Activated CD4-positive, alpha-beta T cell treated with anti-CD3 and anti-CD28 coated beads, Interleukin-2, amount 50 U/mL, for 1 hour (primary cell): Measurements from ENCODE around the gene KLHL36.

Experiments used
- DNase-seq: peaks from one replicate; pipeline ENCODE4 v3.0.0-alpha.2; 2020

The KLHL36 gene

GRCh38 chr16:84648595-84649510 lies 542 bp downstream of the KLHL36 start:
- peak; percentile 35 for DNase-seq

GRCh38 chr16:84649511-84649861 lies 1.2 kb downstream of the KLHL36 start:
- no peak for DNase-seq

- DNase-seq: no peak
Measured at GRCh38 chr16:84650062-84650991, 2.0 kb downstream of the KLHL36 start.

GRCh38 chr16:84652566-84652965 lies 4.3 kb downstream of the KLHL36 start:
- peak; percentile 41 for DNase-seq

GRCh38 chr16:84654238-84654637 lies 5.9 kb downstream of the KLHL36 start:
- no peak for DNase-seq

GRCh38 chr16:84654998-84655397 lies 6.7 kb downstream of the KLHL36 start:
- DNase-seq: no peak

GRCh38 chr16:84656649-84657048 lies 8.3 kb downstream of the KLHL36 start:
- no peak for DNase-seq

- no peak for DNase-seq
Measured at GRCh38 chr16:84657229-84657837, 9.0 kb downstream of the KLHL36 start.

GRCh38 chr16:84658690-84659089 lies 10.4 kb downstream of the KLHL36 start:
- no peak for DNase-seq

- no peak for DNase-seq
Measured at GRCh38 chr16:84659656-84660300, 11.5 kb downstream of the KLHL36 start.

- no peak for DNase-seq
Measured at GRCh38 chr16:84660973-84661372, 12.7 kb downstream of the KLHL36 start.

- no peak for DNase-seq
Measured at GRCh38 chr16:84661418-84662060, 13.2 kb downstream of the KLHL36 start.

- no peak for DNase-seq
Measured at GRCh38 chr16:84662471-84662870, 14.2 kb downstream of the KLHL36 start.

GRCh38 chr16:84663433-84664101 lies 15.3 kb downstream of the KLHL36 start:
- DNase-seq: no peak

- no peak for DNase-seq
Measured at GRCh38 chr16:84665359-84665758, 17.0 kb downstream of the KLHL36 start.

GRCh38 chr16:84665843-84666242 lies 17.5 kb downstream of the KLHL36 start:
- no peak for DNase-seq

- no peak for DNase-seq
Measured at GRCh38 chr16:84667600-84668309, 19.4 kb downstream of the KLHL36 start.

- no peak for DNase-seq
Measured at GRCh38 chr16:84670063-84670462, 21.8 kb downstream of the KLHL36 start.

GRCh38 chr16:84672276-84673202 lies 24.2 kb downstream of the KLHL36 start:
- peak; percentile 85 for DNase-seq

- DNase-seq: no peak
Measured at GRCh38 chr16:84673203-84673535, 24.9 kb downstream of the KLHL36 start.
